Daoy (cell line): ENCODE data around the gene ZNF280A. TPM values are rescaled to one million over a fixed set of nuclear protein-coding genes. Genes with fewer than 3 reads are reported as not detected.
"Not testable (repeated sequence)": the region's sequence is repeated elsewhere in the genome, so short reads cannot be mapped to it uniquely, and the experiment has no call there.

Source experiments
- DNase-seq: peaks from one replicate; pipeline ENCODE4 v3.0.0-alpha.2; 2015; ENCODE audit warnings: low read depth
- total RNA-seq: library from RNA; depleted of rRNA; stranded (reverse); fragments of >200 nt; shearing (Covaris generic); gene quantifications from 2 replicates; pipeline ENCODE4 v1.2.3, GENCODE V29; 2014; rRNA removed

The ZNF280A gene
- total RNA-seq, 1 experiment from 2014 or later, result 0.06 TPM

DNA sequence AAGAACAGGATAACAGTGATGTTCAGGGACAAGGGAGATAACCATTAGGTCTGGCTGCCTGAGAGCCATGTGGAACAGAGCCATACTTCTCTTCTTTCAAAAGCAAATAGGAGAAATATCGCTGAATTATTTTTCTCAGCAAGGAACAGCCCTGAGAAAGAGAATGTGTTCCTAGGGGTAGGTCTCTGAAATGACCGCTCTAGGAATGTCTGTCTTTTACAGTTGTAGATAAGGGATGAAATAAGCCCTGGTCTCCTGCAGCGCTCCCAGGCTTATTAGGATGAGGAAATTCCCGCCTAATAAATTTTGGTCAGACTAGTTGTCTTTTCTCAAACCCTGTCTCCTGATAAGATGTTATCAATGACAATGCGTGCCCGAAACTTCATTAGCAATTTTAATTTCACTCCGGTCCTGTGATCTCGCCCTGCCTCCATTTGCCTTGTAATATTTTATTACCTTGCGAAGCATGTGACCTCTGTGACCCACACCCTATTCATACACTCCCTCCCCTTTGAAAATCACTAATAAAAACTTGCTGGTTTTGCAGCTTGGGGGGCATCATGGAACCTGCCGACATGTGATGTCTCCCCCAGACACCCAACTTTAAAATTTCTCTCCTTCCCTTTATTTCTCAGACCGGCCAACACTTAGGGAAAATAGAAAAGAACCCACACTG lies 51.1 kb downstream of the ZNF280A start:
- not testable (repeated sequence) for DNase-seq

DNA sequence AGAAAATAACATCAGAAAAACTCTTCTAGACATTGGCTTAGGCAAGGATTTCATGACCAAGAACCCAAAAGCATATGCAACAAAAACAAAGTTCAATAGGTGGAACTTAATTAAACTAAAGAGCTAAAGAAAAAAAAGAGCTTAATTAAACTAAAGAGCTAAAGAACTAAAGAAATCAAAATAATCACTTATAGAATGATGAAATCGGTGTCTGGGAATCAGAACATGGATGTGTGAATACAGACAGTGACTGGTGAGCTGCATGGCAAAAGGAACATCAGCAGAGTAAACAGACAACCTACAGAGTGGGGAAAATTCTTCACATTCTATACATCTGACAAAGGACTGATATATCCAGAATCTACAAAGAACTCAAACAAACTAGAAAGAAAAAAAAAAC lies 53.0 kb downstream of the ZNF280A start:
- no peak for DNase-seq

DNA sequence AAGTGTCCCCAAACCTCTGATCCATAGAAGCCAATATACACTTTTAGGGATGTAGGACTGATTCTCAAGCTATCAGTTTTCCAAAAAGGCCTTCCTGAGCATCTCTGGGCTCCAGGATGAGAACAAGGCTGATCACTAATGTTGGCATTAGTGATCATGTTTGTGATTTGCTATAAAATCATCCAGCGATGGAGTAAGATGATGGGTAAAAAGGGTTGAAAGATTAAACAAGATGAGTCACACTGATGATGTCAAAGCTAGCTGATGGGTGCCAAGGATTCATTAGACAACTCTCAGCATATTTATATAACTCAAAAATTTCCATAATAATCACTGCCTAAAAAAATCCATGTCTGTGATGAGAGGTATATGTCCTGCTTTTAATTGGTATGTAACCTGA lies 54.3 kb downstream of the ZNF280A start:
- DNase-seq, result no peak

DNA sequence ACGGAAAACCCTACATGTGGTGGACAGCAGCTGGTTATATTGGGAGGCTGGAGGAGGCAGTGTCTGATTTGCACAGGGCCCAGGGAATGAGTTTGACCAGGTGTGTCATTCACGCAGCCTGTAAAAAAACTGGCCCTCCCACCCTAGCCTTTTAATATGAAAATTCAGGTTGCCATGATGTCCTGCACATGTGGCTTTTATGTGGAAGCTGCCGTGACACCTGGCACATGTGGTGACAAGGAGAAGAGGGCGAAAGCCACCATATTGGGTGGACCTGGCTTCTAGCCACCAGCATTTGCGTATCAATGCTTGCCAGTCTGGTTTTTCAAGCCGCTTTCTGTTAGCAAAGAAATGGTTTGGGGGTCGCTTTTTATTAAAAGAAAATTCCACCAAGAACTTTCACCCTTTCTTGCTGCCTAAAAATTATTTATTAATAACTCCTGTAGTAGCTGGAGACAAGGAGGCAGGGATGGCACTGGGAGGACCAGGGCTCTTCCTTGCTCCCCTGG lies 54.9 kb downstream of the ZNF280A start:
- DNase-seq, result no peak

DNA sequence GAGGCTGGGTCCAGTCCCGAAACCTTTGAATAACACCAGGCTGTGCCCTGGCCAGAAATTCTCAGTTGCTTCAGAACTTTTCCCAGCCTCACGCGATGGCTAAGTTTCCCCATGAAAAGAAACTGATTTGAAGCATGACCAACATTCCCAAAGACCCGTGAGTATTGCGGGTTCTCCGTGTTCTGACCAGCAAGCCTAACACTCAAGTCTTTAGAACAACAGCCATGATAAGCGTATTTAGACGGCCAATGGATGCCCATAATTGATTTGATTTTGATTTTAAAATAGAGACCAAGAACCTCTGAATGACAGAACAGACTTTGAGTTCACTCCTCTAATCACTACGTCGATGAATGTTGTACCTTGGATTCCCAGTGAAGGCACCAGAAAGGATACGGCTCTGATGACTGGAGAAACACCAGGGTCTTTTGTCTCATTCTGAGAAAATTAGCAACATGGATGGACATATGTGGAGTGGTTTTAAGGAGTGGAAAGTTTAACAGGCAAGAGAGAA lies 55.5 kb downstream of the ZNF280A start:
- DNase-seq, result no peak

DNA sequence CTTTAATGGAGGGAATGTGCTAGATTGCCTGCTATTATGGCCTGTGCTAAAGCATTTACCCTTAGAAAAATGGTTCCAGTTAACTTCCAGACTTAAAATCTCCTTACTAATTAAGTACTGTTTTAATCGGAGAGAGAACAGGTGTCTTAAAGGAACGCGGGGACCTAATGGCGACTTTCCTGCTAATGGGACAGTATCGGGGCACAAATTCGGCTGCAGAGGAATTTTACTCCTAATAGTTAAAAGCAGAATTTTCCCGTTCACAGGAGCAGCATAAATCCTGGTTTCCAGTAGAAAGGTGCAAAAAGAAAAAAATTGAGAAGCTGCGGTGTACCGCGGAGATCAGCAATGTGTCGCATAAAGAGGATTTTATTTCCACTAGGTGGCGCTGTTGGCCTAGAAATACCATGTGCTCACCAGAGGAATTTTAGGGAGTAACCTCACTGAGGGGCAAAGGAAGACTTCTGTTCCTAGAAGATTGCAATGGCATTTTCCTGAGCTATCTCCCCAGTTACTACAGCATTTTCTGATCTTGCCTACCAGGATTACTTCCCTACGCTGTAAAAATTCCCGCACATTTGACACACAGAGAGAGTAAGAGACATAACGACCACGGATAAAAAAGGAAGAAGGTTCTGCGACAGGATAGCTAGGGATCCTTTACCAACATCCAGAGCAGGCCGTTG lies 56.1 kb downstream of the ZNF280A start:
- DNase-seq, result peak; percentile 62

Other genes with a start within 250 kb of the ZNF280A start
- 3.1 and 3.8 TPM in 2 replicates for gene ZNF280B, start 11.5 kb downstream of the ZNF280A start, total RNA-seq
- gene PRAME, start 39.0 kb upstream of the ZNF280A start, total RNA-seq, result 41.9 and 62.0 TPM in 2 replicates
- not detected in 2 replicates for gene GGTLC2, start 124.3 kb upstream of the ZNF280A start, total RNA-seq